Parathyroid adenoma (tissue), 2 donors: ENCODE data around the gene PCNX2.

Experiments used
- H2AFZ ChIP-seq: fragments of 300-600 bp; sonication (generic); one replicate; pipeline ENCODE4 v1.7.0; 2017; ENCODE audit warnings: antibody characterized with exemption, mild to moderate bottlenecking
- H3K27ac ChIP-seq: fragments of 300-600 bp; sonication (generic); one replicate; pipeline ENCODE4 v1.7.0; 2017
- H3K27me3 ChIP-seq: fragments of 300-600 bp; sonication (generic); one replicate; pipeline ENCODE4 v1.7.0; 2017; ENCODE audit warnings: low read length; ENCODE audit not compliant: control insufficient read depth, insufficient read depth
- H3K36me3 ChIP-seq: fragments of 300-600 bp; sonication (generic); one replicate; pipeline ENCODE4 v1.7.0; 2017; ENCODE audit warnings: low read length; ENCODE audit not compliant: control insufficient read depth, insufficient read depth
- H3K4me1 ChIP-seq: fragments of 300-600 bp; sonication (generic); one replicate; pipeline ENCODE4 v1.7.0; 2017; ENCODE audit warnings: control low read depth
- H3K4me2 ChIP-seq: fragments of 300-600 bp; sonication (generic); one replicate; pipeline ENCODE4 v1.7.0; 2017; ENCODE audit warnings: low read length
- H3K4me3 ChIP-seq: fragments of 300-600 bp; sonication (generic); one replicate; pipeline ENCODE4 v1.7.0; 2017; ENCODE audit warnings: low read depth, low read length
- H3K79me2 ChIP-seq: fragments of 300-600 bp; sonication (generic); one replicate; pipeline ENCODE4 v1.7.0; 2017; ENCODE audit warnings: control low read depth
- H3K9ac ChIP-seq: fragments of 300-600 bp; sonication (generic); one replicate; pipeline ENCODE4 v1.7.0; 2017; ENCODE audit warnings: mild to moderate bottlenecking
- H3K9me3 ChIP-seq: fragments of 300-600 bp; sonication (generic); one replicate; pipeline ENCODE4 v1.7.0; 2017; ENCODE audit warnings: low read length; ENCODE audit not compliant: control insufficient read depth
- TF ChIP-seq, protein P1 (sequence below): fragments of 300-600 bp; sonication (generic); IDR thresholded peaks from one replicate; pipeline ENCODE4 v1.7.0; 2017; ENCODE audit warnings: antibody characterized with exemption, mild to moderate bottlenecking
- donor health status: primary hyperparathyroidism.

PCNX2 gene

DNA sequence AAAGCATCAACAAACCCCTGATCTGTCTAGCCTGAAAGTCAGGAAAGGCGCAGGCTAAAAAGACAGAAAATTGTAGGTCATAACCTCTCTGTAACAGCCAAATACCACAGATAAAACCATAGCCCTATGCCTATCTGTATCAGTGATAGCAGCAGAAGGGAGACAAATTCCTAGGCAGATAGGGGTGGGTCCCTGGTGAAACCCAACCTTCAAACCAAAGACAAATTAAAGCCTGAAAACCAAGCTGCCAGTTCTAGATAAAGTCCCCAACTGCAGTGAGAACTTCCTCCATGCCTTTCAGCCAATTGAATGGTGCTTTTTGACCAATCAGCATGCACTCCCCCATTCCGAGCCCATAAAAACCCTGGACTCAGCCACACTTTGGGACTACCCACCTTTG is 229.8 kb downstream of the PCNX2 start:
- Histone ChIP-seq H2AFZ (no peak overlapping the region), H3K36me3 (no peaks in the 10 kb centered on the region), H3K4me3 (no peak overlapping the region), H3K4me2 (no peak overlapping the region), H3K27ac (no peak overlapping the region), H3K9ac (no peak overlapping the region), H3K79me2 (no peaks in the 10 kb centered on the region), H3K27me3 (no peaks in the 10 kb centered on the region), H3K9me3 (no peaks in the 10 kb centered on the region), H3K4me1 (no peaks in the 10 kb centered on the region)
- TF ChIP-seq, protein P1, sequence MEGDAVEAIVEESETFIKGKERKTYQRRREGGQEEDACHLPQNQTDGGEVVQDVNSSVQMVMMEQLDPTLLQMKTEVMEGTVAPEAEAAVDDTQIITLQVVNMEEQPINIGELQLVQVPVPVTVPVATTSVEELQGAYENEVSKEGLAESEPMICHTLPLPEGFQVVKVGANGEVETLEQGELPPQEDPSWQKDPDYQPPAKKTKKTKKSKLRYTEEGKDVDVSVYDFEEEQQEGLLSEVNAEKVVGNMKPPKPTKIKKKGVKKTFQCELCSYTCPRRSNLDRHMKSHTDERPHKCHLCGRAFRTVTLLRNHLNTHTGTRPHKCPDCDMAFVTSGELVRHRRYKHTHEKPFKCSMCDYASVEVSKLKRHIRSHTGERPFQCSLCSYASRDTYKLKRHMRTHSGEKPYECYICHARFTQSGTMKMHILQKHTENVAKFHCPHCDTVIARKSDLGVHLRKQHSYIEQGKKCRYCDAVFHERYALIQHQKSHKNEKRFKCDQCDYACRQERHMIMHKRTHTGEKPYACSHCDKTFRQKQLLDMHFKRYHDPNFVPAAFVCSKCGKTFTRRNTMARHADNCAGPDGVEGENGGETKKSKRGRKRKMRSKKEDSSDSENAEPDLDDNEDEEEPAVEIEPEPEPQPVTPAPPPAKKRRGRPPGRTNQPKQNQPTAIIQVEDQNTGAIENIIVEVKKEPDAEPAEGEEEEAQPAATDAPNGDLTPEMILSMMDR = no peak

GRCh38 chr1:233064988-233065387 is 230.5 kb downstream of the PCNX2 start:
- Histone ChIP-seq H3K4me3 (no peak overlapping the region), H3K9me3 (no peaks in the 10 kb centered on the region), H3K27me3 (no peaks in the 10 kb centered on the region), H3K4me2 (no peak overlapping the region), H3K4me1 (no peaks in the 10 kb centered on the region), H2AFZ (no peak overlapping the region), H3K27ac (no peak overlapping the region), H3K9ac (no peak overlapping the region), H3K36me3 (no peaks in the 10 kb centered on the region), H3K79me2 (no peaks in the 10 kb centered on the region)
- TF ChIP-seq, protein P1 = no peak

- Histone ChIP-seq H3K79me2 (no peaks in the 10 kb centered on the region), H3K4me1 (no peaks in the 10 kb centered on the region), H3K27ac (no peak overlapping the region), H3K4me3 (no peak overlapping the region), H3K36me3 (no peaks in the 10 kb centered on the region), H3K9me3 (no peaks in the 10 kb centered on the region), H3K27me3 (no peaks in the 10 kb centered on the region), H3K4me2 (no peak overlapping the region), H2AFZ (no peak overlapping the region), H3K9ac (no peak overlapping the region)
- TF ChIP-seq, protein P1 = no peak
Observed at GRCh38 chr1:233063462-233063861, 232.1 kb downstream of the PCNX2 start.

DNA sequence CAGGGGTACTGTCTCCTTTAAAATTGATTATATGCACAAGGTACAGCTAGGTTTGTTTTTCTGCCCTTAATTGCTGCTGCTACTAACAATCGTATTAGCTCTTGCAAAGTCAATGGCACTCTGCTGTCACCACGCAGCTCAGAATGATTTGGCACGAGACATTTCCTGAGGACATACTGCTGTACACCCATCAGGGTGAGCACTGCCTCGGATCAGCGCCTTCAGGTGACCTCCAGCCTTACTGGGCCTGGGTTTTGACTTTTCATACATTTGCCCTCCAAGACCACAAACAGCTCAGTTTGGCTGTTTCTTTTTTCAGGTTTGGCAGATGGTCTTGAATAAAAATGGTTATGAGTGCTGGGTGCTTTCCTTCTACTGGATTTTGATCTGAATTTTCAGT is 234.3 kb downstream of the PCNX2 start:
- no peaks in the 10 kb centered on the region for H3K36me3 ChIP-seq
- TF ChIP-seq, protein P1 = no peak
- no peaks in the 10 kb centered on the region for H3K9me3 ChIP-seq
- H3K4me3 ChIP-seq = no peak overlapping the region
- no peaks in the 10 kb centered on the region for H3K4me1 ChIP-seq
- no peak overlapping the region for H3K4me2 ChIP-seq
- H2AFZ ChIP-seq = no peak overlapping the region
- H3K9ac ChIP-seq = no peak overlapping the region
- no peaks in the 10 kb centered on the region for H3K27me3 ChIP-seq
- H3K79me2 ChIP-seq = no peaks in the 10 kb centered on the region
- no peak overlapping the region for H3K27ac ChIP-seq

GRCh38 chr1:233060461-233060994 is 235.0 kb downstream of the PCNX2 start:
- Histone ChIP-seq H3K9me3 (no peaks in the 10 kb centered on the region), H3K79me2 (no peaks in the 10 kb centered on the region), H3K4me3 (no peak overlapping the region), H3K9ac (no peak overlapping the region), H3K36me3 (no peaks in the 10 kb centered on the region), H3K27me3 (no peaks in the 10 kb centered on the region), H2AFZ (no peak overlapping the region), H3K27ac (no peak overlapping the region), H3K4me1 (no peaks in the 10 kb centered on the region), H3K4me2 (no peak overlapping the region)
- TF ChIP-seq, protein P1 = no peak
